VCaP (cell line): ENCODE measurements around the gene TUBGCP6.

ENCODE experiments used
- H3K27ac ChIP-seq: fragments of 450-650 bp; 2 replicates; pipeline ENCODE4 v1.5.1; 2017
- CTCF ChIP-seq: fragments of 450-650 bp; conservative IDR thresholded peaks from 2 replicates; pipeline ENCODE4 v1.5.1; 2017; ENCODE audit warnings: mild to moderate bottlenecking, moderate library complexity

The TUBGCP6 gene

GRCh38 chr22:50200461-50201190, 44.2 kb downstream of the TUBGCP6 start, which contains the start of gene SELENOO:
Gene SELENOO, plus strand, starts transcription at chr22:50201011. Its CDS starts 26 bp downstream, at chr22:50201037.
- peak within 1 kb of the TSS; percentile 80 for H3K27ac ChIP-seq
- no peak for TF ChIP-seq CTCF

GRCh38 chr22:50199829-50200460, 44.9 kb downstream of the TUBGCP6 start:
- no peak for TF ChIP-seq CTCF
- H3K27ac ChIP-seq = peak overlapping the region; percentile 80; the same call in 1 of the 2 replicates

GRCh38 chr22:50199251-50199721, 45.5 kb downstream of the TUBGCP6 start:
- TF ChIP-seq CTCF = no peak
- H3K27ac ChIP-seq = no peak overlapping the region

- no peak for TF ChIP-seq CTCF
- no peak overlapping the region for H3K27ac ChIP-seq
Measured at GRCh38 chr22:50198624-50199017, 46.2 kb downstream of the TUBGCP6 start.

- no peak overlapping the region for H3K27ac ChIP-seq
- TF ChIP-seq CTCF = no peak
Measured at GRCh38 chr22:50197856-50198623, 46.8 kb downstream of the TUBGCP6 start.

- TF ChIP-seq CTCF = no peak
- H3K27ac ChIP-seq = no peak overlapping the region
Measured at GRCh38 chr22:50197000-50197800, 47.6 kb downstream of the TUBGCP6 start.
